Astrocyte of the spinal cord (primary cell): ENCODE results near the gene ROR1.

ENCODE experiments used
- DNase-seq: peaks from one replicate; pipeline ENCODE4 v3.0.0; 2011; ENCODE audit warnings: low read depth, low spot score
- H3K4me3 ChIP-seq: 2 replicates; pipeline ENCODE4 v1.5.1; 2011; ENCODE audit warnings: low read depth, mild to moderate bottlenecking, low read length, moderate library complexity
- CTCF ChIP-seq: IDR thresholded peaks from 2 replicates; pipeline ENCODE4 v1.5.1; 2012; ENCODE audit warnings: low read depth, mild to moderate bottlenecking, low read length, inconsistent platforms
- in situ Hi-C: cut with HindIII; loops from 2 replicates; pipeline ENCODE4 v1.10.0; 2017; ENCODE audit warnings: low sequenced_read_pairs

Gene ROR1

GRCh38 chr1:64046891-64047290 lies 273.1 kb downstream of the ROR1 start:
- no peak for TF ChIP-seq CTCF
- no peak overlapping the region for H3K4me3 ChIP-seq
- DNase-seq = no peak
- in situ Hi-C loops = no loop called here

GRCh38 chr1:64047549-64047996 lies 273.8 kb downstream of the ROR1 start:
- DNase-seq = no peak
- no peak overlapping the region for H3K4me3 ChIP-seq
- no peak for TF ChIP-seq CTCF
- in situ Hi-C loops = no loop called here

- DNase-seq = no peak
- in situ Hi-C loops = no loop called here
Measured at GRCh38 chr1:64049900-64050540, 276.2 kb downstream of the ROR1 start.

GRCh38 chr1:64050601-64051000 lies 276.8 kb downstream of the ROR1 start:
- in situ Hi-C loops = no loop called here
- no peak for TF ChIP-seq CTCF
- no peak overlapping the region for H3K4me3 ChIP-seq
- no peak for DNase-seq

More at GRCh38 chr1:64049900-64050540, 276.2 kb downstream of the ROR1 start:
- TF ChIP-seq CTCF = no peak
- H3K4me3 ChIP-seq = no peak overlapping the region

- in situ Hi-C loops = no loop called here
- no peak overlapping the region for H3K4me3 ChIP-seq
- no peak for DNase-seq
- TF ChIP-seq CTCF = no peak
Measured at GRCh38 chr1:64051796-64052195, 278.0 kb downstream of the ROR1 start.

GRCh38 chr1:64052777-64053176 lies 279.0 kb downstream of the ROR1 start:
- no peak overlapping the region for H3K4me3 ChIP-seq
- DNase-seq = no peak
- in situ Hi-C loops = no loop called here
- TF ChIP-seq CTCF = no peak
